ENCODE results near the gene SLX4IP. TPM values are rescaled to one million over a fixed set of nuclear protein-coding genes. Genes with fewer than 3 reads are reported as not detected.

SLX4IP gene
- total and polyA plus RNA-seq, 10 donors = 2.8 to 9.0 (median 5.1) TPM

GRCh38 chr20:10639077-10639736, 204.1 kb downstream of the SLX4IP start:
- no peak overlapping the region for H3K4me3 ChIP-seq
- H3K9me3 ChIP-seq = no peaks in the 10 kb centered on the region
- peaks cover 0 to 75% (median 39%) of the 10 kb centered on the region in 6 donors for H3K36me3 ChIP-seq
- H3K4me1 ChIP-seq = peaks cover 0 to 34% (median 9%) of the 10 kb centered on the region in 6 donors
- H3K27me3 ChIP-seq (replicated peaks in 1 of 7) = no peaks in the 10 kb centered on the region
- intact Hi-C loops (cut with DNase I; ENCODE audit: low total_unique reads) = no loop called here
- peak overlapping the region in 3 of 8 donors; percentile 6 to 44 (median 19) for H3K27ac ChIP-seq
- TF ChIP-seq POLR2A (IDR thresholded peaks at IDR 0.05) (no peak), CTCF (IDR thresholded peaks at IDR 0.05 in 8 of 11, conservative IDR thresholded peaks at IDR 0.05 in 3 of 11) (no peak), POLR2AphosphoS5 (IDR thresholded peaks at IDR 0.05) (no peak)
- DNase-seq = no peak
- WGBS, 5 donors = 88 to 94% (median 91%) methylated on average over 23 of the region's 23 CpGs

- DNase-seq = no peak
- intact Hi-C loops (cut with DNase I; ENCODE audit: low total_unique reads) = no loop called here
- H3K9me3 ChIP-seq = no peaks in the 10 kb centered on the region
- TF ChIP-seq POLR2AphosphoS5 (IDR thresholded peaks at IDR 0.05) = no peak
- TF ChIP-seq CTCF (IDR thresholded peaks at IDR 0.05 in 8 of 11, conservative IDR thresholded peaks at IDR 0.05 in 3 of 11) = no peak
- no peak for TF ChIP-seq POLR2A (IDR thresholded peaks at IDR 0.05)
- H3K4me3 ChIP-seq = no peak overlapping the region
- peak overlapping the region in 4 of 8 donors; percentile 6 to 44 (median 24) for H3K27ac ChIP-seq
- no peaks in the 10 kb centered on the region for H3K27me3 ChIP-seq (replicated peaks in 1 of 7)
- peaks cover 0 to 34% (median 5%) of the 10 kb centered on the region in 6 donors for H3K4me1 ChIP-seq
- WGBS, 5 donors = 71 to 88% (median 83%) methylated on average over 15 to 18 of the region's 18 CpGs
- peaks cover 0 to 83% (median 46%) of the 10 kb centered on the region in 6 donors for H3K36me3 ChIP-seq
Measured at GRCh38 chr20:10639737-10640556, 204.8 kb downstream of the SLX4IP start.

- Histone ChIP-seq H3K36me3 (peaks cover 0 to 92% (median 52%) of the 10 kb centered on the region in 6 donors), H3K9me3 (no peaks in the 10 kb centered on the region), H3K27me3 (replicated peaks in 1 of 7) (no peaks in the 10 kb centered on the region), H3K4me3 (no peak overlapping the region), H3K27ac (peak overlapping the region in 1 of 8 donors; percentile 30), H3K4me1 (peaks cover 0 to 31% (median 4%) of the 10 kb centered on the region in 6 donors)
- no peak for DNase-seq
- intact Hi-C loops (cut with DNase I; ENCODE audit: low total_unique reads) = no loop called here
- no peak for TF ChIP-seq POLR2AphosphoS5 (IDR thresholded peaks at IDR 0.05)
- TF ChIP-seq POLR2A (IDR thresholded peaks at IDR 0.05) = no peak
- no peak for TF ChIP-seq CTCF (IDR thresholded peaks at IDR 0.05 in 8 of 11, conservative IDR thresholded peaks at IDR 0.05 in 3 of 11)
- 89 to 95% (median 92%) methylated on average over 12 of the region's 12 CpGs for WGBS, 5 donors
Measured at GRCh38 chr20:10640897-10641296, 205.8 kb downstream of the SLX4IP start.

GRCh38 chr20:10641467-10641866, 206.4 kb downstream of the SLX4IP start:
- H3K27ac ChIP-seq = no peak overlapping the region
- no peak overlapping the region for H3K4me3 ChIP-seq
- H3K27me3 ChIP-seq (replicated peaks in 1 of 7) = no peaks in the 10 kb centered on the region
- H3K9me3 ChIP-seq = no peaks in the 10 kb centered on the region
- TF ChIP-seq POLR2AphosphoS5 (IDR thresholded peaks at IDR 0.05) (peak in 2 of 3 donors; percentile 22 to 61), POLR2A (IDR thresholded peaks at IDR 0.05) (no peak)
- DNase-seq = no peak
- peaks cover 0 to 98% (median 57%) of the 10 kb centered on the region in 6 donors for H3K36me3 ChIP-seq
- H3K4me1 ChIP-seq = peaks cover 0 to 25% (median 1%) of the 10 kb centered on the region in 6 donors
- intact Hi-C loops (cut with DNase I; ENCODE audit: low total_unique reads) = no loop called here
- WGBS, 5 donors = 92 to 97% (median 94%) methylated on average over 12 of the region's 12 CpGs
